HG03521 (cell line): ENCODE results near the gene PCDHGB3.

Experiments
- ATAC-seq: cut with Tn5 transposase; IDR thresholded peaks from one replicate; pipeline ENCODE4 v1.9.1; 2021; ENCODE audit warnings: mild to moderate bottlenecking, moderate library complexity; ENCODE audit not compliant: unreplicated experiment

The PCDHGB3 gene

DNA sequence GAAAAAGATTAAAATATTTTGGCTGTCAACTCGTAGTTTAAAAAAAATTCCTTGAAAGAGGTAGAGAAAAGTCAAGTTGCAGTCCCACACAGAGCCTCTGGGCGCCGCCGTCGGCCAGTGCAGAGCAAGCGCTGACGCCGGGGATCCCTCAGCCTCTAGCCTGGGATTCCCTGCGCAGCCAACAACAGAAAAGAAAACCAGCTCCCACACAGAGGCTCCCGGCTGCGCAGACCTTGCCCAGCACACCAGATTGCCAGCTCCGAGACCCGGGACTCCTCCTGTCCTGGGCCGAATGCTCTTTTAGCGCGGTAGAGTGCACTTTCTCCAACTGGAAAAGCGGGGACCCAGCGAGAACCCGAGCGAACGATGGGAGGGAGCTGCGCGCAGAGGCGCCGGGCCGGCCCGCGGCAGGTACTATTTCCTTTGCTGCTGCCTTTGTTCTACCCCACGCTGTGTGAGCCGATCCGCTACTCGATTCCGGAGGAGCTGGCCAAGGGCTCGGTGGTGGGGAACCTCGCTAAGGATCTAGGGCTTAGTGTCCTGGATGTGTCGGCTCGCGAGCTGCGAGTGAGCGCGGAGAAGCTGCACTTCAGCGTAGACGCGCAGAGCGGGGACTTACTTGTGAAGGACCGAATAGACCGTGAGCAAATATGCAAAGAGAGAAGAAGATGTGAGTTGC, 47.6 kb downstream of the PCDHGB3 start, which contains the start of gene PCDHGB7:
TSS of gene PCDHGB7 (plus strand) at position 184 of the 679 bp plus-strand sequence. CDS start at position 367, 183 bp downstream.
- peak; percentile 57 for ATAC-seq

DNA sequence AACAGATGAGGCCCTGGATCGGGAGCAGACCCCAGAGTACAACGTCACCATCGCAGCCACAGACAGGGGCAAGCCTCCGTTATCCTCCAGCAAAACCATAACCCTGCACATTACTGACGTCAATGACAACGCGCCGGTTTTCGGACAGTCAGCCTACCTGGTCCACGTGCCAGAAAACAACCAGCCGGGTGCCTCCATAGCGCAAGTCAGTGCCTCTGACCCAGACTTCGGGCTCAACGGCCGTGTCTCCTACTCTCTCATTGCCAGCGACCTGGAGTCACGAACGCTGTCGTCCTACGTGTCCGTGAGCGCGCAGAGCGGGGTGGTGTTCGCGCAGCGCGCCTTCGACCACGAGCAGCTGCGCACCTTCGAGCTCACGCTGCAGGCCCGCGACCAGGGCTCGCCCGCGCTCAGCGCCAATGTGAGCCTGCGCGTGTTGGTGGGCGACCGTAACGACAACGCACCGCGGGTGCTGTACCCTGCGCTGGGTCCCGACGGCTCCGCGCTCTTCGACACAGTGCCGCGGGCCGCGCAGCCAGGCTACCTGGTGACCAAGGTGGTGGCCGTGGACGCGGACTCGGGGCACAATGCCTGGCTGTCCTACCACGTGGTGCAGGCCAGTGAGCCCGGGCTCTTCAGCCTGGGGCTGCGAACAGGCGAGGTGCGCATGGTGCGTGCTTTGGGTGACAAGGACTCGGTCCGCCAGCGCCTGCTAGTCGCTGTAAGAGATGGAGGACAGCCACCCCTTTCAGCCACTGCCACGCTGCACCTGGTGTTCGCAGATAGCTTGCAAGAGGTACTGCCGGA, 49.2 kb downstream of the PCDHGB3 start:
- ATAC-seq: no peak

DNA sequence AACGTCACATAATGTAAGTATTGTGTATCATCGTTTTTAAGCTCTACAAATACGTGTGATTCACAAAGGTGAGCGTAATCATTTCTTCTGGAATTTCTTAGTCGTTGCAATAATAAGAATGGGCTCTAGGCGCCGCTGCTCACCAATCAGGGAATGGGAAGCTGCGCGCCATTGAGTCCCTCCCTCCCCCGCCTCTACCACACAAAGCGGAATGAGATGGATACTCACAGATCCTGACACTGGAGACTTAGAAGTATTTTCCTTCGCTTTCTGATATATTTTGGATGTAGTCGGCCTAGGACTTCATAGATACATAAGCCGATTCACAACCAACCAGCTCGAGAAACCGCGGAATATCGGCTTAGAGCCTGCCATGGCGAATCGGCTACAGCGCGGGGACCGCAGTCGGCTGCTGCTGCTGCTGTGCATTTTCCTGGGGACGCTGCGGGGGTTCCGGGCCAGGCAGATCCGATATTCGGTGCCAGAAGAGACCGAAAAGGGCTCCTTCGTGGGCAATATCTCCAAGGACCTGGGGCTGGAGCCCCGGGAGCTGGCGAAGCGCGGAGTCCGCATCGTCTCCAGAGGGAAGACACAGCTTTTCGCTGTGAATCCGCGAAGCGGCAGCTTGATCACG, 50.9 kb downstream of the PCDHGB3 start, which contains the start of gene PCDHGA11:
TSS of gene PCDHGA11 (plus strand) at position 197 of the 634 bp plus-strand sequence. CDS start at position 374, 177 bp downstream.
- no peak for ATAC-seq

DNA sequence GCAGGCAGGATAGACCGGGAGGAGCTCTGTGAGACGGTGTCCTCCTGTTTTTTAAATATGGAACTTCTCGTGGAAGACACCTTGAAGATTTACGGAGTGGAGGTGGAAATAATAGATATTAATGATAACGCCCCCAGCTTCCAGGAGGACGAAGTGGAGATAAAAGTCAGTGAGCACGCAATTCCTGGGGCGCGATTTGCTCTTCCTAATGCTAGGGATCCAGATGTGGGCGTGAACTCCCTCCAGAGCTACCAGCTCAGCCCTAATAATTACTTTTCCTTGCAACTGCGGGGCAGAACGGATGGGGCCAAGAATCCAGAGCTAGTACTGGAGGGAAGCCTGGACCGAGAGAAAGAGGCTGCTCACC, 51.4 kb downstream of the PCDHGB3 start:
- ATAC-seq: no peak
